ENCODE results near the gene ACBD7. TPM values are rescaled to one million over a fixed set of nuclear protein-coding genes. Genes with fewer than 3 reads are reported as not detected.

ACBD7 gene
- total RNA-seq, 1 experiment from 2014 or later, result 13.9 TPM

- H3K27me3 ChIP-seq (replicated peaks; ENCODE audit: control insufficient read depth, insufficient read depth, low read length), result no peaks in the 10 kb centered on the region
- H3K4me1 Mint-ChIP-seq (ENCODE audit: low read depth, unreplicated experiment), result no peaks in the 10 kb centered on the region
- intact Hi-C loops (cut with micrococcal nuclease; ENCODE audit: unreplicated experiment), result no loop called here
- H3K9me3 ChIP-seq, result 0 out of 2 replicates have a peak, but pooled peaks cover 5% of the 10 kb centered on the region
- no peak overlapping the region for H3K4me3 ChIP-seq (ENCODE audit: low read depth, low read length)
- no peaks in the 10 kb centered on the region for H3K4me1 ChIP-seq
- no TSS peak for BruUV-seq (replicated peaks)
- no peak overlapping the region for H3K27ac Mint-ChIP-seq (ENCODE audit: unreplicated experiment)
- ChIA-PET POLR2A (no interaction called here), CTCF (no interaction called here)
- no peaks in the 10 kb centered on the region for H3K27me3 Mint-ChIP-seq (ENCODE audit: insufficient read depth, unreplicated experiment)
- no peak for TF ChIP-seq CTCF (IDR thresholded peaks at IDR 0.05; ENCODE audit: insufficient read depth in 1 of 2, low read depth in 1 of 2, low read length in 1 of 2, severe bottlenecking in 1 of 2, unreplicated experiment in 1 of 2)
- H3K36me3 Mint-ChIP-seq (ENCODE audit: insufficient read depth, unreplicated experiment), result no peaks in the 10 kb centered on the region
- DNase-seq, result no peak
- H3K36me3 ChIP-seq (ENCODE audit: control insufficient read depth, insufficient read depth, low read length), result no peaks in the 10 kb centered on the region
- peaks cover 12% of the 10 kb centered on the region for H3K9me3 Mint-ChIP-seq (ENCODE audit: unreplicated experiment)
- H3K4me3 Mint-ChIP-seq (ENCODE audit: unreplicated experiment), result no peak overlapping the region
Observed at GRCh38 chr10:15045380-15045779, 43.2 kb downstream of the ACBD7 start.

GRCh38 chr10:15043674-15044073 is 44.9 kb downstream of the ACBD7 start, which contains the start of gene OLAH:
OLAH (plus strand) TSS chr10:15043943; CDS start chr10:15047289, 3,346 bp downstream.
- no peaks in the 10 kb centered on the region for H3K27me3 Mint-ChIP-seq (ENCODE audit: insufficient read depth, unreplicated experiment)

GRCh38 chr10:15038416-15038815 is 50.2 kb downstream of the ACBD7 start:
- no peaks in the 10 kb centered on the region for H3K4me1 Mint-ChIP-seq (ENCODE audit: low read depth, unreplicated experiment)
- peaks cover 12% of the 10 kb centered on the region for H3K9me3 Mint-ChIP-seq (ENCODE audit: unreplicated experiment)

More at GRCh38 chr10:15043674-15044073, 44.9 kb downstream of the ACBD7 start, which contains the start of gene OLAH:
- H3K9me3 Mint-ChIP-seq (ENCODE audit: unreplicated experiment), result peaks cover 19% of the 10 kb centered on the region
- no peak for TF ChIP-seq CTCF (IDR thresholded peaks at IDR 0.05; ENCODE audit: insufficient read depth in 1 of 2, low read depth in 1 of 2, low read length in 1 of 2, severe bottlenecking in 1 of 2, unreplicated experiment in 1 of 2)
- Histone ChIP-seq H3K4me3 (ENCODE audit: low read depth, low read length) (no peak within 1 kb of the TSS), H3K9me3 (0 out of 2 replicates have a peak, but pooled peaks cover 5% of the 10 kb centered on the region), H3K36me3 (ENCODE audit: control insufficient read depth, insufficient read depth, low read length) (no peaks in the 10 kb centered on the region), H3K4me1 (no peaks in the 10 kb centered on the region), H3K27me3 (replicated peaks; ENCODE audit: control insufficient read depth, insufficient read depth, low read length) (no peaks in the 10 kb centered on the region)
- no TSS peak for BruUV-seq (replicated peaks)
- no peaks in the 10 kb centered on the region for H3K4me1 Mint-ChIP-seq (ENCODE audit: low read depth, unreplicated experiment)
- ChIA-PET POLR2A (no interaction called here), CTCF (no interaction called here)
- no peaks in the 10 kb centered on the region for H3K36me3 Mint-ChIP-seq (ENCODE audit: insufficient read depth, unreplicated experiment)
- no peak within 1 kb of the TSS for H3K27ac Mint-ChIP-seq (ENCODE audit: unreplicated experiment)
- intact Hi-C loops (cut with micrococcal nuclease; ENCODE audit: unreplicated experiment), result no loop called here
- no peak within 1 kb of the TSS for H3K4me3 Mint-ChIP-seq (ENCODE audit: unreplicated experiment)
- no peak for DNase-seq

More at GRCh38 chr10:15038416-15038815, 50.2 kb downstream of the ACBD7 start:
- POLR2A ChIA-PET, result no interaction called here
- TF ChIP-seq CTCF (IDR thresholded peaks at IDR 0.05; ENCODE audit: insufficient read depth in 1 of 2, low read depth in 1 of 2, low read length in 1 of 2, severe bottlenecking in 1 of 2, unreplicated experiment in 1 of 2), result no peak
- Histone ChIP-seq H3K36me3 (ENCODE audit: control insufficient read depth, insufficient read depth, low read length) (no peaks in the 10 kb centered on the region), H3K4me1 (peaks cover 6% of the 10 kb centered on the region; the same call in 1 of the 2 replicates), H3K4me3 (ENCODE audit: low read depth, low read length) (no peak overlapping the region), H3K27me3 (replicated peaks; ENCODE audit: control insufficient read depth, insufficient read depth, low read length) (no peaks in the 10 kb centered on the region), H3K9me3 (no peaks in the 10 kb centered on the region)
- Mint-ChIP-seq H3K27me3 (ENCODE audit: insufficient read depth, unreplicated experiment) (no peaks in the 10 kb centered on the region), H3K36me3 (ENCODE audit: insufficient read depth, unreplicated experiment) (no peaks in the 10 kb centered on the region), H3K27ac (ENCODE audit: unreplicated experiment) (no peak overlapping the region), H3K4me3 (ENCODE audit: unreplicated experiment) (no peak overlapping the region)
- DNase-seq, result no peak
- intact Hi-C loops (cut with micrococcal nuclease; ENCODE audit: unreplicated experiment), result no loop called here
- CTCF ChIA-PET, result no interaction called here
- BruUV-seq (replicated peaks), result no TSS peak
